ENCODE measurements around the gene INO80.

Gene INO80

DNA sequence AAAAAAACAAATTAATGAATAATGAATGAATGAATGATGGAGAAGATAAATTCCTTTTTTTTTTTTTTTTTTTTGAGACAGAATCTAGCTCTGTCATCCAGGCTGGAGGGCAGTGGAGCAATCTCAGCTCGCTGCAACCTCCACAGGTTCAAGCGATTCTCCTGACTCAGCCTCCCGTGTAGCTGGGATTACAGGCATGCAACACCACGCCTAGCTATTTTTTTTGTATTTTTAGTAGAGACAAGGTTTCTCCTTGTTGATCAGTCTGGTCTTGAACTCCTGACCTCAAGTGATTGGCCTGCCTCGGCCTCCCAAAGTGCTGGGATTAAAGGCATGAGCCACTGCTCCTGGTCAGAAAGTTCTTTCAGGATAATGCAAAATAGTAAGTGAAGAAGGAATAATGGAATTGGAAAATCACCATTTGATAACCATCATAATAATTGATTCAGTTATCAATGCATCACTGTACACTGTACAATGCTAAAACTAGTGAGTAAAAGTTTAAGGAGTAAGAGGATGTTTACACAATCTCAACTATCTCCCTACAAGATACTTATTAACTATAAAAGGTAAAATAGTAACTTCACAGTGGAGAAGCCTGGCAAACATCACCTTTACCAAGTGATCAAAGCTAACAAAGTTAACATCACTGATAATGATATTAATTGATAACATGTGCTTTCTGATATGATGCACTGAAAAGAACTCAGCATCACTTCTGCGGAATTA is 12.3 kb upstream of the INO80 start:
- TF ChIP-seq ZNF274 (IDR thresholded peaks at IDR 0.05; ENCODE audit: low read depth, low read length), result no peak
- no peak overlapping the region for H3K4me3 ChIP-seq (ENCODE audit: low read length)

DNA sequence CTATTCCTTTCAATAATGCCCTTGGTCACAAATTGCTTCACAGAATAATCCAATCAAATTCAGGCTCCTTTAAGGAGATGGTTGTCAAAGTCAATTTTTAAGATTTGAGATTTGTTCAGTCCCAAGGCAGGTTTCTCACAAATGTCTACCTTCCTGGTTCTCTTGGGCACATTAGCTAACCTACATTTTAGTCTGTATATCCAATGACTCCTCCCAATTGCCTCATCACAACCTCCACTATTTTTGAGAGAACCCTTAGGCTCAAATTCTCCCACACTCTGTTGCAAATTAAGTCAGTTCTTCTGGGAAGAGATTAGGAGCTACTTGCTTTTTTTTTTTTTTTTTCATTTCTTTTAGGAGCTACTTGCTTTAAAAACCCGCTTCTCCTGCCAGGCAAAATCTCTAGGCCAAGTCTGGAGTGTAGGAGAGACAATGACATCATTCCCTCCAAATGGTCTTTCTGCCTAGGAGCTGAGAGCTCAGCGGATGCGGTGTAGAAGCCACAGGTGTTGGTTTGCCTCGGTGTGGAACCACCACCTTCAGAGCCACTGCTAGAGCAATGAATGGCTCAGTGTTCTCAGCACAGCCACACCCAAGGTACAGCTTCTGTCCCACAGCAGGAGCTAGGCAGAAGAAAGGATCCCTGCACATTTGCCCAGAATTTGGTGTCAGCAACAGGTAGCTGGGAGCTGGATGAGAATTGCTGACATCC is 10.0 kb upstream of the INO80 start:
- H3K4me3 ChIP-seq (ENCODE audit: low read length), result no peak overlapping the region
- TF ChIP-seq ZNF274 (IDR thresholded peaks at IDR 0.05; ENCODE audit: low read depth, low read length), result no peak

DNA sequence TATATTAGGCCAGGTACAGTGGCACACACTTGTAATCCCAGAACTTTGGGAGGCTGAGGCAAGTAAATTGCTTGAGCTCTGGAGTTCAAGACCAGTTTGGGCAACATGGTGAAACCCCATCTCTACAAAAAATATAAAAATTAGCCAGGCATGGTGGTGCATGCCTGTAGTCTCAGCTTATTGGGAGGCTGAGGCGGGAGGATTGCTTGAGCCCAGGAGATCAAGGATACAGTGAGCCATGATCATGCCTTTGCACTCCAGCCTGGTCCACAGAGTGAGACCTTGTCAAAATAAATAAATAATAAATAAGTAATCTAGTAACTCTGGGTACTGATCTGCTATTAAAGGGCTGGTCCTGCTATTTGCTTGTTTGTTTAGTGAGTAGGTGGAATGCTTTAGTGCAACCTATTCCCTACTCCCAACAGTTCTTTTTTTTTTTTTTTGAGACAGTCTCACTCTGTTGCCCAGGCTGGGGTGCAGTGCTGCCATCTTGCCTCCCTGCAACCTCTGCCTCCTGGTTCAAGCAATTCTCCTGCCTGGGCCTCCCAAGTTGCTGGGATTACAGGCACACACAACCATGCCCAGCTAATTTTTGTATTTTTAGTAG is 9.1 kb upstream of the INO80 start:
- no peak for TF ChIP-seq ZNF274 (IDR thresholded peaks at IDR 0.05; ENCODE audit: low read depth, low read length)
- H3K4me3 ChIP-seq (ENCODE audit: low read length), result no peak overlapping the region

DNA sequence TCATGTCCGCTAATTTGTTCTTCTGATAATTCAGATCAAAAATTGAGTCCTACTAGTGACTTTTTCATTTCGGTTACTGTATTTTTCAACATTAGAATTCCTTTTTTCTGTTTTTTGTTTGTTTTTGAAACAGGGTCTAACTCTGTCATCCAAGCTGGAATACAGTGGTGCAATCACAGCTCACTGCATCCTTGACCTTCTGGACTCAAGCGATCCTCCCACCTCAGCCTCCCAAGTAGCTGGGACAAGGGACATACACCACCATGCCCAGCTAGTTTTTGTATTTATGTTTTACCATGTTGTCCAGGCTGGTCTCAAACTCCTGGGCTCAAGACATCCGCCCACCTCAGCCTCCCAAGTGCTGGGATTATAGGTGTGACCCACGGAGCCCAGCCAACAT is 8.0 kb upstream of the INO80 start:
- H3K4me3 ChIP-seq (ENCODE audit: low read length), result no peak overlapping the region
- TF ChIP-seq ZNF274 (IDR thresholded peaks at IDR 0.05; ENCODE audit: low read depth, low read length), result no peak

DNA sequence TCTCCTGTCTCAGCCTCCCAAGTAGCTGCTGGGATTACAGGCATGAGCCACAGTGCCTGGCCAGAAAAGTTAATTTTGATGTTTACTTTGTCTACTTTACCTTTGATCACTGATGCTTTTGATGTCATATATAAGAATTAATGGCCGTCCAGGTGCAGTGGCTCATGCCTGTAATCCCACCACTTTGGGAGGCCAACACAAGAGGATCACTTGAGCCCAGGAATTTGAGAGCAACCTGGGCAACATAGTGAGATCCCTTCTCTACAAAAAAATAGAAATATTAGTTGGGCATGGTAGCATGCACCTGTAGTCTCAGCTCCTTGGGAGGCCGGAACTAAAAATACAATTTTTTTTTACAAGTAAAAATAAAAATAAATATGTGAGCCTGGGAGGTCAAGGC is 6.8 kb upstream of the INO80 start:
- no peak for TF ChIP-seq ZNF274 (IDR thresholded peaks at IDR 0.05; ENCODE audit: low read depth, low read length)
- H3K4me3 ChIP-seq (ENCODE audit: low read length), result no peak overlapping the region

DNA sequence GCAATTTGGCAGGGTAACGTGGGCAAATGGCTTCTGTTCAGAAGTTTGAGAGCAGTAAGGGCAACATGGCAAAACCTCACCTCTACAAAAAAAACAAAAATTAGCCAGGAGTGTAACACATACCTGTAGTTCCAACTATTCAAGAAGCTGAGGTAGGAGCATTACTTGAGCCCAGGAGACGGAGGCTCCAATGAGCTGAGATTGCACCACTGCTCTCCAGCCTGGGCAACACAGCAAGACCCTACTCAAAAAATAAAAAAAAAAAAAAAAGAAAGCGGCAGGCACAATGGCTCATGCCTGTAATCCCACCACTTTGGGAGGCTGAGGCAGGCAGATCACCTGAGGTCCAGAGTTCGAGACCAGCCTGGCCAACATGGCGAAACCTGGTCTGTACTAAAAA is 5.9 kb upstream of the INO80 start:
- no peak overlapping the region for H3K4me3 ChIP-seq (ENCODE audit: low read length)
- TF ChIP-seq ZNF274 (IDR thresholded peaks at IDR 0.05; ENCODE audit: low read depth, low read length), result no peak

DNA sequence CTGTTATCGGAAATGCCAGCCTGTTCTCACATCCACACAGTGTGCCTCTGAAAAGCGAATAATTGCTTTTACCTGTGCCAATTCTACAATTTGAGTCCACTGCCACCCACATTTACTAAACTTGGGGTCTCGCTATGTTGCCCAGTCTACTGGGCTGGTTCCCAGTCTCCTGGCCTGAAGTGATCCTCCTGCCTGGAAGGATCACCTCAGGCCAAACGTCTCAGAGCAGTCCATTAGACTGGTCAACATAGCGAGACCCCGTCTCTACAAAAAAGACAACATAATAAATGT is 827 bp upstream of the INO80 start:
- no peak for TF ChIP-seq ZNF274 (IDR thresholded peaks at IDR 0.05; ENCODE audit: low read depth, low read length)
- H3K4me3 ChIP-seq (ENCODE audit: low read length), result peak overlapping the region; percentile 69

DNA sequence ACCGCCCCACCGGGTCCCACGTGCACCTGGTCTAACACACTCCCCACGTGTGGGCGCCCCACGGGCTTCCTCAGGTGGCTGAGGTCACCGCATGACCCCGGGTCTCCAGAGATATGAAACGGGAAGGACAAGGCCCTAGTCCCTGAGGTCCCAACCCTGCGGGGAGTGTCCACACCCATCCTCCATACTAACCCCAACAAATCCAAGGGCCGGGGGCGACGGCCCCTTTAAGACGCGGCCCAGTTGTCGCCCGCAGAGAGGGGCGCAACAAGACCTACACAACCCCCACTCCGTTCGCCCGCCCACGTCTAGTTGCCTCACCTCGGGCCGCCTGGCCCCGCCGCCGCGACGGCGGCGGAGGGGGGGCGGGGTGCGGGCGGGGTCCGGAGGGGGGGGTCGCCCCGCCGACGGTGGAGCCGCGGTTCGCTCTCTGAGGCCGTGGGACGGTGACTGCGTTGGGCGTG is 396 bp downstream of the INO80 start:
- H3K4me3 ChIP-seq (ENCODE audit: low read length), result peak overlapping the region; percentile 69
- no peak for TF ChIP-seq ZNF274 (IDR thresholded peaks at IDR 0.05; ENCODE audit: low read depth, low read length)

DNA sequence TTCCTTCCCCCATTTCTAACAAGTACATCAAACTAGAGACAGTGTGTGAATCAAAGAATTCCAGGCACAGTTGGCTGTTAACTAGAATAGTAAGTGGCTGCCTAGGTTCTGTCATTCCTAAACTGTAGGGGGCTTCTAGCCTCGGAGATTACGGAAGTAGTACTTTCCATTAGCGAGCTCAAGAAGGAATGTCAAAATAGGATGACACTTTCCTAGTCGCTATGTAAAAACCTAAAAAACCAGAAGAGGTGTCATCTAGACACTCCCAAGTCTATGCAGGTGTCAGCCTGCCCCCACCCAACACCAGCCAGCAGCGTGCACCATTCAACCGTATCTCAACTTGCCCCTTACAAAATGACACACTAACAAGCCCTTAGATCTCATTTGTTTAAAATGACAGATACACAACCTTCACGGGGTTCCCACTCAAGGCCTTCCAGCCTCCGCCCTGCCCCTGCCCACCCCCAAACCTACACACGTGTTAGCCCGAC is 874 bp downstream of the INO80 start:
- peak overlapping the region; percentile 69 for H3K4me3 ChIP-seq (ENCODE audit: low read length)
- no peak for TF ChIP-seq ZNF274 (IDR thresholded peaks at IDR 0.05; ENCODE audit: low read depth, low read length)

DNA sequence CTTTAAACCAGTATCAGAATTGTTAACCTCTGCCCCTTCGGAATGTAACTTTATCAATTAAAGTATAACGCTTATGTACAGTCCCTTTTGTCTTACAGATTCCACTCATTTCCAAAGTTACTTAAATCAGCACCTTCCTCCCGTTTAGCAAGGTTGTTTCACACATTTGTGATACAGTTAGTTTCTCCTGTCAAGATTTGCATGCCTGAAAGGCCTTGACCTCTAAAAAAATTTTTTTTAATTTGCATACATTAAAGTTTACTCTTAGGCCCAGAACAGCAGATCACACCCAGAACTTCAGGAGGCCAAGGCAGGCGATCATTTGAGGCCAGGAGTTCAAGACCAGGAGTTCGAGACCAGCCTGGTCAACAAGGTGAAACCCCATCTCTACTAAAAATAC is 9.1 kb downstream of the INO80 start:
- no peak for TF ChIP-seq ZNF274 (IDR thresholded peaks at IDR 0.05; ENCODE audit: low read depth, low read length)

DNA sequence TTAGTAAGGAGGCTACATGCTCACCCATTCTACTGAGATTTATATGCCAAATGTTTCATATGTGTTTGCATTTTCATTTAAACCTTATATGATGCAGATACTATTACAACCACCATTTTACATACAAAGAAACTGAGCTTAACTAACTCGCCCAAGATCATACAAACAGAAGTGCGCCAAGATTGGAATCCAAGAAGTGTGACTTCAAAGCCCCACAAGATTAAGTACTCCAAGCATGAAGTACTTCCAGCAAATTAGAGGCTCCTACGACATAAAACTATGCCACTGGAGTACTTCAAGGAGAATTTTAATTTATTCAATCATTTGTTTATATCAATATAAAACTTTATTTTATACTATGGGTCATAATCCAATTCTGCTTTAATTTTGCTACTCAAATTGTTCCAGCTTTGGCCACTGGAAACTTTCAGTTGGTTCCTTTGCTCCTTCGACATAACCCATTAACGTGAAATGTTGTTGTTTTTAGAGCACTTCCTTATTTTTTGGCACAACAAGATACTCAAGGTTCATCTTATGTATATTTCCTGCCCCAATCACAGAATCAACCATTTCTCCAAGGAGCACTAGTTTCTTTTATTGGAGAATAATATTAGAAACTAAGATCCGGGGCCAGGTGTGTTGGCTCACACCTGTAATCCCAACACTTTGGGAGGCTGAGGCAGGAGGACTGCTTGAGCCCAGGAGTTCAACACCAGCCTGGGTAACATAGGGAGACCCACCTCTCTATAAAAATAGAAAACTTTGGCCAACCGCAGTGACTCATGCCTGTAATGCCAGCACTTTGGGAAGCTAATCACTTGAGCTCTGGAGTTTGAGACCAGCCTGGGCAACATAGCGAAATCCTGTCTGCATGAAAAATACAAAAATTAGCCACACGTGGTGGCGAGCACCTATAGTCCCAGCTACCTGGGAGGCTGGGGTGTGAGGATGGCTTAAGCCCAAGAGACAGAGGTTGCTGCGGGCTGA is 10.4 kb downstream of the INO80 start:
- TF ChIP-seq ZNF274 (IDR thresholded peaks at IDR 0.05; ENCODE audit: low read depth, low read length), result no peak
- no peak overlapping the region for H3K4me3 ChIP-seq (ENCODE audit: low read length)

More for the DNA sequence above, 9.1 kb downstream of the INO80 start:
- no peak overlapping the region for H3K4me3 ChIP-seq (ENCODE audit: low read length)

DNA sequence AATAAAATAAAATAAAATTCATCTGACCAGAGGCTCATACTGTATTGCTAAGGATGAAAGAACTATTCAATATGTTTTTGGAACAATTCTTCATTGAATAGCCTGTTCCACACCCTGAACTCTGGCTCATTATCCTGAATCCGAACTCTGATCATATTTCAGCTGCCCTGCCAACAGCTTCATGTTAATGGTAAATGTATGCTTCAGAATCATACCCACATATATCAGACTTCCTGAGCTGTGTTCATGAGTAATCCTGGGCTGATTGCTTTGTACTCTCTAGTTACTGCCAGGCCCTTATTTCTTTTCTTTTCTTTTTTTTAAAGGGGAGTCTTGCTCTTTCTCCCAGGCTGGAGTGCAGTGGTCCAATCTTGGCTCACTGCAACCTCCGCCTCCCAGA is 11.8 kb downstream of the INO80 start:
- no peak overlapping the region for H3K4me3 ChIP-seq (ENCODE audit: low read length)
- TF ChIP-seq ZNF274 (IDR thresholded peaks at IDR 0.05; ENCODE audit: low read depth, low read length), result no peak

DNA sequence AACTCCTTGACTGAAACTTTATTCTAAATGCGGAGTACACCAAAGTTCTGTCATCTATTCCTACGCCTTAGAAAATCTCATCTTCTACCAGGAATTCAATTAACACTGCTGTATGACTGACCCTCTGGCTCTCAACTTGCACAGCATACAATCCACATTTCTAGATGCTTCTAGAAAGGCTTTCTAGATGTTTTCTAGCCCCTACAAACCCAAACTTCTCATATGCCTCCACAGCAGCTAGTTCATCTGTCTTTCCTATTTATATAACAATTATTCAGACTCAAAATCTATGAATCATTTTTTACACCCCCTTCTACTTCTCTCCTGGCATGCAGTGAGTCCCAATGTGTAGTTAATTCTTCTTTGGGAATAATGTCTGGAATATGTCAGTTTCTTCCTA is 13.2 kb downstream of the INO80 start:
- TF ChIP-seq ZNF274 (IDR thresholded peaks at IDR 0.05; ENCODE audit: low read depth, low read length), result no peak
- H3K4me3 ChIP-seq (ENCODE audit: low read length), result no peak overlapping the region

DNA sequence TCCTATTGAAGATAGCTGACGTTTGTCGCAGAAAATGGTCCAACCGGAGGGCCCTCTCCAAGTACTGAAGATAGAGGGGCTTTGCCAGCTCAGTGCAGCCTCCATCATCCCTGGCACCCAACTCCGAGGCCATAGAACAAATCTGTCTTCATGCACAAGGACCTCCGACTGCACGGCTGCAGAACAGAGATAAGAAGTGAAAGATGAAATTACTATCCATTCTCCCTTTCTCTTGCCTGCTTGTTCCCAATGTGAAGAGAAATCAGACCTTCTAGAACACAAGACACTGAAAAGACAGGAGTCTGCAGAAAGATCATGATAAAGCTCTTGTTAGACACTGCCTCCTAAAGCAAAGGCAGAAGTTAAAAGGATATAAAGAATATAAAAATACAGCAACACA is 19.9 kb downstream of the INO80 start:
- no peak for TF ChIP-seq ZNF274 (IDR thresholded peaks at IDR 0.05; ENCODE audit: low read depth, low read length)
- H3K4me3 ChIP-seq (ENCODE audit: low read length), result no peak overlapping the region
